Placental epithelial cell (primary cell): Measurements from ENCODE around the gene SELENON. TPM values are rescaled to one million over a fixed set of nuclear protein-coding genes. Genes with fewer than 3 reads are reported as not detected.

Experiments used
- total RNA-seq: library from RNA; depleted of rRNA; stranded (reverse); fragments of >200 nt; gene quantifications from 2 replicates; pipeline ENCODE4 v1.2.3, GENCODE V29; 2012

SELENON gene
- 14.1 and 25.4 TPM in 2 replicates for total RNA-seq

GRCh38 chr1:25799935-25800702, at the start of gene SELENON:
TSS of gene SELENON (plus strand) at chr1:25800193. CDS start at chr1:25800231, 38 bp downstream.

GRCh38 chr1:25819491-25820246, 19.7 kb downstream of the SELENON start, which contains the start of gene MTFR1L:
TSS of gene MTFR1L (plus strand) at chr1:25819954. CDS start at chr1:25823105, 3,151 bp downstream.

GRCh38 chr1:25858906-25859789, 59.2 kb downstream of the SELENON start, which contains the start of gene AUNIP:
TSS of gene AUNIP (minus strand) at chr1:25859457. CDS start at chr1:25859357, 100 bp downstream.

Other genes with a start within 250 kb of the SELENON start
- 0.11 and 0.79 TPM in 2 replicates for gene MAN1C1, start 183.4 kb upstream of the SELENON start, total RNA-seq
- 66.3 and 66.4 TPM in 2 replicates for gene MTFR1L, start 19.8 kb downstream of the SELENON start, total RNA-seq
- 1.2 and 1.8 TPM in 2 replicates for gene AUNIP, start 59.3 kb downstream of the SELENON start, total RNA-seq
- gene PAQR7, start 75.5 kb downstream of the SELENON start, total RNA-seq, result 33.5 and 51.4 TPM in 2 replicates
- gene STMN1, start 106.2 kb downstream of the SELENON start, total RNA-seq, result 67.9 and 81.9 TPM in 2 replicates
- gene PAFAH2, start 197.9 kb downstream of the SELENON start, total RNA-seq, result 8.5 and 9.4 TPM in 2 replicates
- gene EXTL1, start 221.6 kb downstream of the SELENON start, total RNA-seq, result 4.7 and 6.7 TPM in 2 replicates
- 2.2 and 16.9 TPM in 2 replicates for gene SLC30A2, start 245.9 kb downstream of the SELENON start, total RNA-seq